GM21717 (cell line): Measurements from ENCODE around the gene CDHR3.

ENCODE experiments used
- ATAC-seq: cut with Tn5 transposase; IDR thresholded peaks from one replicate; pipeline ENCODE4 v1.9.1; 2021; ENCODE audit warnings: mild to moderate bottlenecking, moderate library complexity; ENCODE audit not compliant: unreplicated experiment

CDHR3 gene

DNA sequence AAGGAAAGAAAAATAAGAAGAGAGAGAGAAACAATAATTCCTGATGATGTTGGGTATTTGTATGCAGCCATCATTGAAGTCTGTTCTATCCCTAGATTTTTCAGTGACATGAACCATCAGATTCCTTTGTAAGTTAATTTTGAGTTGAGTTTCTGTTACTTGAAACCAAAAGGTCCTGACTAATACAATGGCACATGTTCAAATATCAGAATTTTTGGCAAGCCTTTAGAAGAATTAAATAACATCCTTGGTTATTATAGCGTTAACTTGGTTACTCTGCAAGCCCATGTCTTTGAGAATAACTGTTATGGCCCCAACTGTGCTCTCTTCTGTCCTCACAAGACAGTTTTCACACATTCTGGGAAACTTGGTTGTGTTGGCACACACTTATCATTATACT lies 82.5 kb downstream of the CDHR3 start:
- no peak for ATAC-seq

DNA sequence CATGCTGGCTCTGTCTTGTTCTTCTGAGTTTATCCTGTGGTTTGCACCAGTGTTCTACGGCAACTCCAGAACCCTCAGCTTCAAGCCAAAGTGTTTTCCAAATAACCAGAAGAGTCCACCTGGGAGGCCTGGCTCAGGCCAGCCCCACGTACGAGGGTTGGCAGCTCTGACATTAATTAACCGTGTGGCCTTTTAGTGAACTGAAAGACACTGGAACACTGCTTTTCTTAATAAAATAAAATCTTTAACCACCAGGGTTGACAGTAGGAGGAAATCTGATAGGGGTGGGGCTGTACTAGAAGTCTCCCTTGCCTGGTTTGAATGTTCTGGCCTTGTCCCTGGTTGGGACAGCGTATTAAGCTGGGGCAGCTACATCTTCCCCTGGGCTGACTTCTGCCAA lies 84.1 kb downstream of the CDHR3 start:
- no peak for ATAC-seq

DNA sequence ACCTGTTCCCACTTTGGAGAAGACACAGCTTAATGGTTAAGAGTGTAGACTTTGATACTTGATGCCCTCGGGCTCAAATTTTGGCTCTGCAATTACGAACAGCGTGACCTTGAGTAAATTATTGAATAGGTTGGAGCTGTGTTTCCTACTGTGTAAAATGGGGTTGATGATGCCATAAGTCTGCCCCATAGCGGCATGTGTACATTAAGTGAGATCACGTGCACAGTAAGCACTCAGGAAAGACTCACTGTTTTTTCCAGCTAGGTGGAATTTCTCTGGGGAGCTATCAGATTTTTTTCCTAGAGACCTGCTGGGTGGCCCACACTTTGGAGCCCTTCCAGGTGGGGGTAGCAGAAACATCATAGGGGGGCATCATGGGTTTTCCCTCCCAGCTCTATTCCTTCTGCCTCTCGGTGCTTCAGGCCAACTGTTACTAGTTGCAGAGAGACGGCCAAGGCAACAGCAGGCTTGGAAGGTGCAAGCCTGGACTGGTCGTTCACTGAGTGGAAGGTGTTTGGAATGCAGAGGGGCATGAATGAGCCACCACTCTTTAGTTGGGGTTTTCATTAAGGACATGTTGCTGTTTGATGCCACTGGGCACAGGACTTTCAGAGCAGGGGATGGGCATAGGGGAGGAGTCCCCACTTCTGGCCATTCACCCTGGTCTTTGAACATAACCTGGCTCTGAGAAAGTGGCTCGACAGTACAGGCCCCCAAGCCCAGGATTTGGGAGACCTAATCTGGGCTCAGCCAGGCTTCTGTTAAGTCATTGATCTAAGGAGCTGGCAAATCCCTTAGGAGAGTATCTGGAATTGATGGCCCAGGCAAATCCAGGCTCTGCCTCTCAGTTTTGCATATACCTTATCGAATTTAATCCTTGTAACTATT lies 85.0 kb downstream of the CDHR3 start:
- ATAC-seq, result no peak

DNA sequence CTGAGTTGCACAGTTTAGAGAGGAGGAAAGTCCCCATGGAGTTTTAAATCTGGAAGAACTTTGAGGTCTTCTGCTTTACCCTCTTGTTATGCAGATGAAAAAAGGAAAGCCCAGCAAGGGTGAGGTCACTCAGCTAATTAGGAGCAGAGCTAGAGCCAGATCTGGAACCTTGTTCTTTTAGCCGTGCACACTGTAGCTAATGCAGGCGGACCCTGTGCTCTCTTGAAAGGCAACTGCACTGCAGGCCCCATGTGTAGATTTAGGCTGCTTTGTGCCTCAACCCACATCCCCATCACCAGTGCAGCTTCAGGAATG lies 85.6 kb downstream of the CDHR3 start:
- no peak for ATAC-seq

DNA sequence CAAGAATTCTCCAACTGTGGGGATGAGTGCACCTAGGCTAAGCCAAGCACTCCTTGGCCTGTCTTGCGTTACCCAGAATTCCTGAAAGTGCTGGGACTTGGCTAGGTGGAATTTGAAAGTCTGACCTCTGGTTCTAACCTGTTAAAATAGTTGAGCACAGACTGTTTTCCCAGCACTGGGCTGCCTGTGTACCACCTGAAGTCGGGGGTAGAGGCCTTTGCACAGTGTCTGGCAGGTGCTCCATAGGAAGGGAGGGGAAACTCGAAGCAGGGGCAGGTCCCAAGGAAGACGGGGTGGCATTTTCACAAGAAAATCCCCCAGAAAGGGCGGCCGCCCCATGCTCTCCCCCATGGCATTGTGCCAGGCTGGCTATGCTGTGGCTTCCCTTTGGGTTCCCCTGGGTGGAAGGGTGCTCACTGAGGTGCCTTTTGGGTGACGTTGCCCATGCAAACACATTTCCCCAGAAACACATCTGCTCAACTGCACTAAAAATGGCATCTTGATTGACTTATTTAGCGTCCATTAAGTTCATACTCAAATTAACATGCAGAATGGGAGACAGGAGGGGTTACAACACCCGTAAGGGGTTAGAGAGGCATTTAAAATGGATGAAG lies 86.2 kb downstream of the CDHR3 start:
- no peak for ATAC-seq

DNA sequence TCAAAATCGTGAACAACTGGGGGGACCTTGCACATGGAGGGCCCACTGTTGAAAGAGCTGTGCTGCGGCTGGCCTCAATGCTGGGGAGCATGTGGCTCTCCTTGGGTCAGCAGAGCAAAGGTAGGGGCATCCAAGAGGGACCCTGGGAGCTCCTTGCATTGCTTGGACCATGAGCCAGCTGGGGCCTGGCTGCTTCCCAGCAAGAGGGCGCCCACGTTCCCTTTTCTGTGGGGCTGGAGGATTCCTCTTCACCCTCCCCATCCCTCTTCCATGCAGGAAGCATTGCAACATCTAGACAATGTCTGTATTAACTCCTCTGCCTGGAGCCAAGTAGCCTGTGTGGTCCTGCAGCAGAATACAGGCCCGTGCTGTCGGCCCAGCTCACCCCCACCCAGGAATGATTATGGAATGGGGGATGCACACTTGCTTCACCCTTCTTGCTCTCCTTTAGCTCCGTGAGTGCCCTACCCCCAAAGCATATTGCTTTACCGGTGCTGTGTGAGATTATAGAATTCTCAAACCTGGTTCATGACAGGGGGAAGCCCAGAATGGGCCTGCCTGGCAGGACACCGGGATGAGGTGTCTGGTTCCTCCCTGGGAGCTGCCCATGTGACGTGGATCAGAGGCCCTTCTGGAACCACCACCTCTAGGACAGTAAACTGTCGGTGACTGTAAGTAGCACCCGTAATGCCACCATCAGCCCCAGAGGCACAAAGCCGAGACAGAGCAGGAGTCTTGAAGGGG lies 87.1 kb downstream of the CDHR3 start:
- no peak for ATAC-seq

DNA sequence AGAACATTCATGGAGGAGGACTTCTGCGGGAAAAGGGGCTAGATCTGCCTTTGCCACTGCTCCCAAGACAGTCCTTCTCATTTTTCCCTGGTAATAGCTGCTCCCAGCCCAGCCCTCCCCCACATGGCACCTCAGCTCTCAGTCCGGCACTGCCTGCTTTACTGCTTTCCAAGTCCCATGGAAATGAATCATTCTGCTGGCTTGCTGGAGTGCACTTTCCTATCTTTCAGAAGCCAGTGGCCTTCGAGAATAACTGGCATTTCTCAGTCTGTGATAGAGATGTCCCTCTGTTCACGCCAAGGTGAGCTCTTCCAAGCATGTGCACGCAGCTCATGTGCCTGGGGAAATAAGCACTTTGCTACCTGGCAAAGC lies 87.7 kb downstream of the CDHR3 start:
- ATAC-seq, result no peak

DNA sequence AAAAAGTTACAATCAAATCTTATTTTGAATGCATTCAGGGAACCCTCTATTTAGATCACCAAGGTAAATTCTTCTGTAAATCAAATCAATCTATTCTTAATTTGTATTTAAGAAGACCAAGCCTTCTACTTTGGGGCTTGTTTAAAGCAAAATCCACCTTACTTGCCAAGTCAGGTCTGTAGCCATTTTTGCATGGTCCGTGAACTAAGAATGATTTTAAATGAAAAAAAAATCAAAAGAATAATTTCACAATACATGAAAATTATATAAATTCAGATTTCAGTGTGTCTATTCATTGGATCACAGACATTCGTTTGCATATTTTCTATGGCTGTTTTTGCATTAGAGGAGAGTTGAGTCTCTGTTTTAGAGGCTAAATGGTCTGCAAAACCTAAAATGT lies 89.6 kb downstream of the CDHR3 start:
- no peak for ATAC-seq

DNA sequence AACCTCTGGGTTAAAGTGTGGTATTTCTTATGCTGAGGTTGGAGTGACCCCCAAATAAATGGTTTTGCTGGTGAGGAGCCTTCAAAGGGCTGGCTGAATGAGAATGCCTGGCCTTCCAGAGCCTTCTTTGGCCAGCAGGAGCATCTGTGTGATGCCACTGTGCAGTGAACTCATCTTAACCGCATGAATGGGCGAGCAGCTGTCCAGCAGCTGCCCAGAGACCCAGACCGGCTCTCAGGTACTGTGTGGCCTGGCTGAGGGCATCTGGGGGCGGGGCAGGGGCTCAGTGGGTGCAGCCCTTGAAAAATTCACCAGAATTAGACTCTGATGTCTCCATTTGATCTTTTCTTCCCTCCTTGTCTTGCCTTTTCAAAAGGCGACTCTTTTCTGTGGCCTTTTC lies 90.0 kb downstream of the CDHR3 start:
- no peak for ATAC-seq

DNA sequence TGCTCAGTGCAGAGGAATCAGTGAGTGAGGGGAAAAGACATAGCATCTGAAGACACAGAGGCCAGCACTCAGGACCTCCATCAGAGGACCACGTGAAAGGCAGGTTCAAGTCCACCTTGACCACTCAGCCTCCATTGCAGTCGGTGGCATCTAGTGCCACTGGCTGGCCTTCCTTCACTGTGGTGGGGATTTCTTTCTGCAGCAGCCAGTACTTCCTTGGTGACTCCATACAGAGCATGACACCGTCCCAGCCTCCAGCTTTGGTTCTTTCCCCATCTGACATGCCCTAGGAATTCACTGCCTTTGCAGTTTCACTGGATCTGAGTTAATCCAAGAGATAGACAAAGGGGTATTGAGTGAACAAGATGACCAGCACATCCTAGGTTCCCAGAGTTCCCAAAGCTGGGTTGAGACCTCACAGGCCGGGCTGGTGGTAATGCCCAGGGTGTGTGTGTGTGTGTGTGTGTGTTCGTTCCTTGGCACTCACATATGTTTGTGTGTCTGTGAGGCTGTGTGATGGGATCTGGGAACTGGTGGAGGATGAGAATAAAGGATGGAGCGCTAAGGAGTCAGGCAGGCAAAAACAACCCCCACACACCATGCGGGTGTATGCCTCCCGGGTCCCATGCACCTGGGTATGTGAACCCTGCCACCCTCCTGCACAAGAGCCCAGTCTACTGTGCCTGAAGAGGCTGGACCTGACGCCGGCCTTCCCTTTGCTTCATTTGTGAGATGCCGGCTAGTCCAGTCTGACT lies 91.3 kb downstream of the CDHR3 start:
- no peak for ATAC-seq

DNA sequence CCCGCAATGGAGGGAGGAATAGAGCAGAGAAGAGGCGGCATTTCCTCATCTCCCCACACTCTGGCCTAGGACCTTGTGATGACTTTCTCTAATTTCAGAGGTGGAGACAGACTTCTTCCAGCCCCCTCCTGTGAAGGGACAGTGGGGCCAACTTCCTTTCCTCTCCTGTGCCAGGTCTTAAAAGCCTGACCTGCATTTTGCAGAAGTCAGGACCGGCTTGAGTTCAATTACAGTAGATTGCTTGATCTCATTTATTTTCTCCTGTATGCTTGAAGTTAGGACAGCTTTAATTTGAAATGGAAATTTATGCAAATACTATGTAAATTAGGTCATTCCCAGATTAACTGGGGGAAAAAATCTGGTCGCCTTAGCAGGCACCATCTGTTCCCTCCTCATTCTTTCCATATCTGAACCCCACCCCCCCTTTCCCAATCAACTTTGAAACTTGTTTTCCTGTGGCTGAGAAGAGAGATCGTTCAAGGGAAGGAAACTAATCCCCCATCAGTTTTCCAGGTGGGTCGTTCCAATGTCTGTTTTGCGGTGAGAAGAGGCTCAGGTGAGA lies 92.0 kb downstream of the CDHR3 start:
- no peak for ATAC-seq

DNA sequence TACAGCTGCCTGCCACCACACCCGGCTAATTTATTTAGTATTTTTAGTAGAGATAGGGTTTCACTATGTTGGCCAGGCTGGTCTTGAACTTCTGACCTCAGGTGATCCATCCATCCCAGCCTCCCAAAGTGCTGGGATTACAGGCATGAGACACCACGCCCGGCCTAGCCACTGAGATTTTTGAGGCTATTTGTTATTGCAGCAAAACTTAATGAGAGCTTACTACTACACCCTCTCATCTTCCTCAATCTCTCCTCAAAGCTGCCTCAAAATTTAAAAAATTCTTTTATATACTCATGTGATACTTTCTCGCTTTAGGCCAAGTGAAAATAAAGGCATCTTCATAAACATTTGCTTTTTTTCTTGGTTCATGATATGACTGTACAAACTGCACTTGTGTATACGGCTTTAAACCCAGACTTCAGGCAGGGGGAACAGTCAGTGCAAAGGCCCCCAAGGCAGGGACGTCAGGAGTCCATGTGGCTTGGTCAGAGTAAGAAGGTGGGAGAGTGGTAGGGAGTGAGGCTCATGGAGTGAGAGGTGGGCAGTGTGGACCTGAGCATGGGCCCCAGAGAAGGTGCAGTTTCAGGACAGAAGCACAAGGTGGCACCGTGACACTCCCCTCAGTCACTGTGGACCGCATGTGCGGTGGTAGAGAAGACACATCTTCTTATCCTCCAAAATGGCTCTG lies 93.6 kb downstream of the CDHR3 start:
- ATAC-seq, result peak; percentile 44

DNA sequence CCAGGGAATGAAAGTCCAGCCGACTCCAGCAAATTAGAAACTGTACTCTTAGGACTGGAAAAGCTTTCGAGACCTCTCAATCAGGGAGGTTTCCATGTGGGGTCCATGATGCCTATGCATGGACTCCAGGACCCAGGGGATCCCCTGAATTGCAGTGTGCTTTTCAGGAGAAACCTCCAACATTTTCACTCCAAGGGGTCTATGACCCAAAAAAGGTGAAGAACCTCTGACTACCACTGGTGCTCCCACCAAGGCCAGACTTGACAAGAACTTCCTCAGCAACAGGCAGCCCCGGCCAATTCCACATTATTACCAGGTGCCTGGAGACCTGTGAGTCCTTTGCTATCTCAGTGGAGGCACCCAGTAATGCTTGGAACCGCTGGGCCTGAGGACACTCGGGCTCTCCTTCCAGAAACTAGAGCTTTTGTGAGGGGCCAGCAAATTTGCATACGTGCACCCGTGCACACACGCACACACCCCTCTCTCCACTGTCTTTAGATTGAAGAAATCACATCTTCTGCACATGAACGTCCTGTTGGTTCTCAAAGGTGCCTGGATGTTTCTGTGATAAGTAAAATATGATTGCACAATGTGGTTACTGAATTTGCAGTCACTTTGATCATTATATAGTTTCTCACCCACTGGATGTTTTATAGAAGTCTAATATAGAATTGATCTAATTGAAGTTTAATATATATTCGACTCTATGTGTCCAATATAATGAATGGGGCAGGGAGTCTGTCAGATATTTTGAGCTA lies 94.3 kb downstream of the CDHR3 start:
- ATAC-seq, result no peak

DNA sequence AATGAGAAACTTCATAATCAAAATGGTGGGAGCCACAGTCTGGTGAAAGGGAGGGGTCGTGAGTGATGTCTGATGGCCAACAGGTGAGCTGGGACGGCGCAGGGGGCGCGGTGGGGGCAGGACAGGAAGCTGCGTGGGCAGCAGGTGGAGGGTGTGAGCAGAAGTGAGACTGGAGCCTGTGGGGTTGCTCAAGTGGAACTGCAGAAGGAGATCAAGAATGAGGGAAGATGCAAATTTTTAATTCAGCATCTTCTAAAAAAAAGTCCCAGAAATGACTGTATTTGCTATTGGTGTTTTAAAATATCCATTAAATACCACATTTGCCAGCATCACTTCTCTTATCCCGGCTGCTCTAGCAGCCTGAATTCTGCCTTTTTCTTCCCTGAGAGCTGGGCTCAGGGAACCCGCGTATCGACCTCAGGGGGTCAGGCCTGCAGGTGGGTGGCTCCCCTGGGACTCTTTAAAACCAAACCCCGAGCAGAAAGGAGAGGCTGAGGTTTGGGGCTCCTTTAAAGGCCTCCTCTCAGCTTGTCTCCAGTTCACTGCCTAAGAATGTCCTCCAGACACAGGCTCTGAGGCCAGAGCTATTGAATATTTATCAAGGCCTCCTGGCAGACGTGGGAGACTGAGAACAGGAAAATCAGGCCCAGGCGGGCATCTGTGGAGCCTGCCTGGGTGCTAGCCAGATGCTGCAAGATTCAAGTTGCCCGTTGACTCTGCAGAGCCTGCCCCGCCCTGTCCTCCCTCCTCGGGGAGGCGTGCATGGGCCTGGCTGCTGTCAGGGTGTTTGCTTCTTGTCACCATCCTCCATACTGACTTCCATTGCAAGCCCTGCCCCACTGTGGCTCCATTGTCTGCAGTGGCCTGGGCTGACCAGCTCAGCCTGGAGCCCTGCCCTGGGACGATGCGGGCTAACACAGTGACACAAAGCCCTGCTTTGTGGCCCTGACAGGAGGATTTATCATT lies 95.2 kb downstream of the CDHR3 start:
- peak; percentile 64 for ATAC-seq

DNA sequence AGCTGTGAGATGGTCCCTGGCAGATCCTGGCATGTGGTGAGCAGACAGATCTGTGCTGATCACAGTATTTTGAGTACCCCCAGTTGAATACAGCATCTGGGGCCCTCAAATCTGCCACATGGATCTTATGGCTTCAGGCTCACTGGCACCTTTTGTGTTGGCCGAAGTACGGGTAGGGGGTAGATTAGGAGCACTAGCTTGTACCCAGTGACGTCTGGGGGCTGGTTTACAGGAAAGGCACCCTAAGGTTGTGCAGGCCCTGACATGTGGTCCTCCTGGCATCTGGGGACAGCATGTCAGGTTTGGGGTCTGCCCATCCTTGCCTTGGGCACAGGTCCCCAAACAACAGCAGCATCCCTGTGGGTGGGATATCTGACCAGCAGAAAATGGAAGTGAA lies 95.9 kb downstream of the CDHR3 start:
- no peak for ATAC-seq

DNA sequence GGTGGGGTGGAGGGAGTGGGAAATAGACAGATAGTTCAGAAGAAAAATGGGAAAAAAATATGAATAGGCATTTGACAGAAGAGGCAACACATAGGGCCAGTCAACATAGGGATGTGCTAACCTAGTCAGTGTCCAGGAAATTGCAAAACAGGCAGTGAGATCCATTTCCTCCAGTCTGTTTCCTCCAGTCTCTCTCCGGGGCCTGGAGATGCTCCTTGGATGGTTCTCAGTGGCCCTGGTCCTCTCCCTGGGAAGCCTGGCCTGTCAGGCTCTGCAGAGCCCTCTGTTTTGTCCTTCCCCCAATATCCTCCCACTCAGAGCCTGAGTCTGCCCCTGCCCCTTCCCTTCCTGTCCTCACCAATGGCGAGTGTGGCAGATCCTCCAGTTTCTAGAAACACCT lies 96.5 kb downstream of the CDHR3 start:
- no peak for ATAC-seq

DNA sequence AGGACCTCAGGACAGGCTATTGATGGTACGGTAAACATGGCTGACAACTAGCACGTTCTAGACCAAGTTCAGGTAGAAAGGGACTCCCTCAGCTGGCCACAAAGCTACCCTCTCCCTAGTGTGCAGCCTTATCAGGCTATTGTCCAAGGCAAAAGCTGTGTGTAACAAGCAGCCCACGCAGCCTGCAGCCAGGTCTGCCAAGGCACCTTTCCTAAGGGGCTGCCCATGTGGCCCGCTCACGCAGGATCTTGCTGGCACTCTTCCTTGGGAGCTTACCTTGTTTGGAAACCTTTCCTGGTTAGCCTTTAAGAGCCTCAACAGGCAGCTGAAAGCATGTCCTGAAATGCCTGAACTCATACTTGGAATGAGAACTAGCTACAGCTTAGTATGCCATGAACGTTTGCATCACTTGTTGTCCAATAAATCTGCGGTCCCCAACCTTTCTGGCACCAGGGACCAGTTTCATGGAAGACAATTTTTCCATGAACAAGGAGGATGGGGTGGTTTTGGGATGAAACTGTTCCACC lies 97.4 kb downstream of the CDHR3 start:
- ATAC-seq, result no peak

DNA sequence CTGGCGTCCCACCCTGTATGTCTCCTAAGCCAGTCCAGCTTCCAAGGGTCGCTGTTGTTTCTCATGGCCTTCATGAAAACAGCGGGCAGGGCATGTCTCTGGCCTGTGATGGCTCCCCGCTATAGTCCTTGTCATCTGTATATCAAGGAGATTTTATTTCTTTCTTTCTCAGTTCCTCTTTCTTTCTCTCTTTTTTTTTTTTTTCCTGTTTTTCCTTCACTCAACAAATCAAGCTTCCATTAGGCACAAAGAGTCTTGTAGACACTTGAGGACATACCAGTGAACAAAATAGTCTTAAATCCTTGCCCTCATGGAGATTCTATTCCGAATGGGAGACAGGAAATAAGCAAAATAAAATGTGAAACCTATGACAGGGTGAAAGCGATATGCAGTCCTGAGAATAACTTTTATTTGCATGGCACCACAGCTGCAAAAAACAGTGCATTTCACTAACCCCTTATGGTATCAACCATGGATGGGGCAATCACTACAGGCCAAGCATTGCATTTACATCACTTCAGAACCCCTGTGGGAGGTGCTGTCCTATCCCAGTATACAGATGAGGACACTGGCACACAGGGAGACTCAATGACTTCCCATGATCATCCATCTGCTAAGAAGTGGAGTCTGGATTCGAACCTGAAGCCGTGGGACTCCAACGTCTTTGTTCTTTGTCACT lies 98.4 kb downstream of the CDHR3 start:
- ATAC-seq, result peak; percentile 27
